ENCODE results near the gene DOCK2.
A peak's percentile ranks its signal among the peaks of the same experiment; 100 is the strongest.

The DOCK2 gene

GRCh38 chr5:169999621-170000020 is 362.5 kb downstream of the DOCK2 start:
- no peaks in the 10 kb centered on the region for H3K4me1 Mint-ChIP-seq
- H3K9me3 Mint-ChIP-seq = no peaks in the 10 kb centered on the region
- H3K4me3 Mint-ChIP-seq = no peak overlapping the region
- H3K27me3 Mint-ChIP-seq (ENCODE audit: low read depth, poor library complexity) = peaks cover 9% of the 10 kb centered on the region
- TF ChIP-seq CTCF (IDR thresholded peaks at IDR 0.05) = no peak
- no peak overlapping the region for H3K27ac Mint-ChIP-seq
- no peaks in the 10 kb centered on the region for H3K36me3 Mint-ChIP-seq (ENCODE audit: low read depth)
- DNase-seq = no peak

DNA sequence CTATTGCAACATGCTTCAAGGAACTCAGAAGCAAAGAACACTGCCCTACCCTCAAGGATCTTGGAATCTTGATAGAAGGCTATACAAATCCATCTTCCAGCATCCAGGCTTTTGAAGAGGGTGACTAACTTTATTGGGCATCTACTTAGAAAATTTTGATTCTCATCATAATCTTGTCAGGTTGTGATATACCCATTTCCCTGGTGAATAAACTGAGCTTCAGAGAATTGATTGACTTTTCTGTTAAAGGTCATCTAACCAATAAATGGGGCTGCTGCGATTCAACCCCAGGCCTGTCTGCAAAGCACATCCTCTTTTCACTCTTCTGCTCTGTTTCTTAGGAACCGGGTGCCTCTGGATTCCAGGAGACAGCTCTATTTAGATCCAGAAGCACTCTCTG is 363.1 kb downstream of the DOCK2 start:
- no peak for TF ChIP-seq CTCF (IDR thresholded peaks at IDR 0.05)
- no peak for DNase-seq
- H3K27me3 Mint-ChIP-seq (ENCODE audit: low read depth, poor library complexity) = peaks cover 9% of the 10 kb centered on the region
- H3K36me3 Mint-ChIP-seq (ENCODE audit: low read depth) = no peaks in the 10 kb centered on the region
- no peaks in the 10 kb centered on the region for H3K9me3 Mint-ChIP-seq
- no peak overlapping the region for H3K27ac Mint-ChIP-seq
- H3K4me1 Mint-ChIP-seq = peaks cover 2% of the 10 kb centered on the region
- H3K4me3 Mint-ChIP-seq = no peak overlapping the region

GRCh38 chr5:170006021-170006420 is 368.9 kb downstream of the DOCK2 start:
- H3K27ac Mint-ChIP-seq = peak overlapping the region; percentile 27
- H3K4me1 Mint-ChIP-seq = peaks cover 22% of the 10 kb centered on the region
- H3K36me3 Mint-ChIP-seq (ENCODE audit: low read depth) = no peaks in the 10 kb centered on the region
- H3K4me3 Mint-ChIP-seq = no peak overlapping the region
- DNase-seq = peak; percentile 15
- H3K27me3 Mint-ChIP-seq (ENCODE audit: low read depth, poor library complexity) = peaks cover 19% of the 10 kb centered on the region
- no peak for TF ChIP-seq CTCF (IDR thresholded peaks at IDR 0.05)
- H3K9me3 Mint-ChIP-seq = no peaks in the 10 kb centered on the region

DNA sequence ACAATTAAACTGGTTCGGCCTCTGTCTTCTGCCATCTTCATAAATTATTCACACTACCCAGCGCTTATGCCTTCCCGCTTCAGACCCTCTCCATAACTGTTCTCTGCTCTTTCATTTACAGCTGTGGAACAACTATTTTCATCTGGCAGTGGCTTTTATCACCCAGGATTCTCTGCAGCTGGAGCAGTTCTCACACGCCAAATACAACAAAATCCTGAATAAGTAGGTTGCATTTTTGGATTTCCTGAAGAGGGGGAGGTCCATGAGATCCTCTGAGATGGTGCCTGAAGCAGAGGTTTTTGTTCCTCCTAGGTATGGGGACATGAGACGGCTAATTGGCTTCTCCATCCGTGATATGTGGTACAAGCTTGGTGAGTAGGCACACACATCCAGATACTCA is 371.3 kb downstream of the DOCK2 start:
- no peak overlapping the region for H3K4me3 Mint-ChIP-seq
- no peak overlapping the region for H3K27ac Mint-ChIP-seq
- TF ChIP-seq CTCF (IDR thresholded peaks at IDR 0.05) = no peak
- H3K9me3 Mint-ChIP-seq = peaks cover 7% of the 10 kb centered on the region
- peaks cover 17% of the 10 kb centered on the region for H3K27me3 Mint-ChIP-seq (ENCODE audit: low read depth, poor library complexity)
- H3K4me1 Mint-ChIP-seq = peaks cover 22% of the 10 kb centered on the region
- DNase-seq = no peak
- no peaks in the 10 kb centered on the region for H3K36me3 Mint-ChIP-seq (ENCODE audit: low read depth)

GRCh38 chr5:170010595-170010994 is 373.5 kb downstream of the DOCK2 start:
- H3K27ac Mint-ChIP-seq = no peak overlapping the region
- TF ChIP-seq CTCF (IDR thresholded peaks at IDR 0.05) = no peak
- peaks cover 16% of the 10 kb centered on the region for H3K4me1 Mint-ChIP-seq
- no peak for DNase-seq
- peaks cover 21% of the 10 kb centered on the region for H3K27me3 Mint-ChIP-seq (ENCODE audit: low read depth, poor library complexity)
- peaks cover 12% of the 10 kb centered on the region for H3K9me3 Mint-ChIP-seq
- no peaks in the 10 kb centered on the region for H3K36me3 Mint-ChIP-seq (ENCODE audit: low read depth)
- no peak overlapping the region for H3K4me3 Mint-ChIP-seq

DNA sequence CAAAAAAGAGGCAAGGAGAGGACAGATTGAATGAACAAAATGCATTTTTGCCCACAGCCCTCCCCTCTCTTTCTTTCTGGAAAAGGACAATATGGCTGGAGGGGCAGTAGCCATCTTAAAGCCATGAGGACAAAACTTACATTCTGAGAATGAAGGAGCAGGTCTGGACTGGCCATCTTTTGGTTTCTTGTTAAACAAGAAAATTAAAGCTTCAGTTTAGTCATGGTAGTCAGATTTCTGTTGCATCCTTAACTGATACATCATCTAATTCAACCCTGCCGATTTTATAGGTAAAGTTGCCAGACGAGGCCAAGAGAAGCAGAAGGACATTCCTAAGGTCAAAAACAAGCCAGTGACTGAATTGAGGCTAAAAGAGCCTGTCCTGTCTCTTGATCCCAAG is 374.7 kb downstream of the DOCK2 start:
- TF ChIP-seq CTCF (IDR thresholded peaks at IDR 0.05) = no peak
- peaks cover 12% of the 10 kb centered on the region for H3K9me3 Mint-ChIP-seq
- H3K4me3 Mint-ChIP-seq = no peak overlapping the region
- no peak overlapping the region for H3K27ac Mint-ChIP-seq
- H3K4me1 Mint-ChIP-seq = peaks cover 4% of the 10 kb centered on the region
- DNase-seq = no peak
- H3K27me3 Mint-ChIP-seq (ENCODE audit: low read depth, poor library complexity) = peaks cover 25% of the 10 kb centered on the region
- no peaks in the 10 kb centered on the region for H3K36me3 Mint-ChIP-seq (ENCODE audit: low read depth)

Data from nephron progenitor cell (in vitro differentiated cells).